HG03175 (cell line): Measurements from ENCODE around the gene TEAD3.

Experiments used
- ATAC-seq: cut with Tn5 transposase; IDR thresholded peaks from one replicate; pipeline ENCODE4 v1.9.1; 2021; ENCODE audit warnings: mild to moderate bottlenecking, moderate library complexity; ENCODE audit not compliant: unreplicated experiment

Gene TEAD3

DNA sequence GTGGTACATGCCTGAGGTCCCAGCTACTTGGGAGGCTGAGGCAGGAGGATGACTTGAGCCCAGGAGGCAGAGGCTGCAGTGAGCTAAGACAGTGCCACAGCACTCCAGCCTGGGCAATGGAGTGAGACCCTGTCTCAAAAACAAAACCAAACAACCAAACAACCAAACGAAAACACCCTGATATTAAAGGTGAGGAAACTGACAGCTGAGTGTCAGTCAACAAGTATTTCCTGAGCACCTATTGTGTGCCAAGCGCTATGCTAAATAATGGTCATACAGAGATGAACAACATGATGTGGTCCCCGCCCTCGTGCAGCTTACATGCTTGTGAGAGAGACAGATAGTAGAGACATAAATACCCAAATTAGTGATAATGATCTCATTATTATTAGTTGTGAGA is 17.7 kb upstream of the TEAD3 start:
- ATAC-seq: no peak

DNA sequence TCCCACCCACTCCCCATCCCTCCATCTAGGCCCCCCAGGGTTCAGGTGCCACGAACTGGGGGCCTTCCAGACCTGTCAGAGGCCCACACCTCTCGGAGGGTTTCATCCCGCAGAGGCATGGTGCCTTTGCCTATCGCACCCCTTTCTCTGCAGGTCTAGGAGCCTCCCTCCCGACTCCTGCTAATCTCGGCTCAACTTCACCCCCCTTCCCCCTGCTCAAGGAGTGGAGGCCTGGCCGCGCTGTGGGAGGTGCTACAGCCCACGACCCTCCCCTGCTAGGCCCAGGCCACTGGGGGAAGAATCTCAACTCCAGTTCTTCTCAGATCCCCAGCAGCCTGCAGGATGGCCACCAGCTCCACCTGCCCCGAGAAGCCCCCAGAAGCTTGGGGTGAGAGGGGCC is 15.9 kb upstream of the TEAD3 start, which contains the start of gene TULP1:
Gene TULP1 (minus strand): TSS at position 157 of the 400 bp plus-strand sequence. CDS start 38 bp downstream, at position 119.
- no peak for ATAC-seq

GRCh38 chr6:35512006-35512405 is 15.1 kb upstream of the TEAD3 start:
- no peak for ATAC-seq

DNA sequence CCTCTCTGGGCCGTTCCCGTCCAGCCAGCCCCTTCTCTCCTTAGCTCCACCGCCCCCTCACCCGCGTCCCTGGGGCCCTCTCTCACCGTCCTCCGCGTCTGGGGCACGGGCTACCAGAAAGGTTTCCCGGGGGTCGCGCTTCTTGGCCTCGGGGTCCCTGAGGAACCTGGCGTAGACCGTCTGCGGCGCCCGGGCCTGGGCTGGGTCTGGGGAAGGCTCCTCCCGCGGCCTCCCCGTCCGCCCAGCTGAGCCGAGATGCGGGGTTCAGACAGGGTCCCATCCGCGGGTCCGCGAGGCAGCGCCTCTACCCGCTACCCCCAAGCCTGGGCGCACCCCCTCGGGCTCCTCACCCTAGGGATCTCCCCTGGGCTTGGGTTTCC is 14.7 kb upstream of the TEAD3 start:
- ATAC-seq: no peak

- ATAC-seq: no peak
Measured at GRCh38 chr6:35510916-35511561, 14.2 kb upstream of the TEAD3 start.

GRCh38 chr6:35508542-35508941 is 11.7 kb upstream of the TEAD3 start:
- no peak for ATAC-seq

DNA sequence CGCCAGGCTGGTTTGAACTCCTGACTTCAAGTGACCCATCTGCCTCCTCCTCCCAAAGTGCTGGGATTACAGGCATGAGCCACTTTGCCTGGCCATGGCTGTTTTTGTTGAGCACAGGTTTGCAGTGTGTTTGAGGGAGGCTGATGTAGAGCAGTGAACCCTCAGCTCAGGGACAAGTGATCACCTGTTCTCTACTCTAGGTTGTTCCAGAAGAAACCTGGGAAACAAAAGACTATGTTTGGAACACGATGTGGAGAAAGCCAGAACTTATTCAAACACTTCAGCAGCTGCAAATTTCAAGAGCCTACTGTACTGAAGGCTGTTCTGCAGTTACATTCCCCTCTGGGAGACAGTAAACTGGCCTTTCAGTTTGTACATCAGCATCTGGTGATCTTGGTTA is 11.1 kb upstream of the TEAD3 start:
- ATAC-seq: no peak

GRCh38 chr6:35507221-35507620 is 10.3 kb upstream of the TEAD3 start:
- ATAC-seq: no peak

DNA sequence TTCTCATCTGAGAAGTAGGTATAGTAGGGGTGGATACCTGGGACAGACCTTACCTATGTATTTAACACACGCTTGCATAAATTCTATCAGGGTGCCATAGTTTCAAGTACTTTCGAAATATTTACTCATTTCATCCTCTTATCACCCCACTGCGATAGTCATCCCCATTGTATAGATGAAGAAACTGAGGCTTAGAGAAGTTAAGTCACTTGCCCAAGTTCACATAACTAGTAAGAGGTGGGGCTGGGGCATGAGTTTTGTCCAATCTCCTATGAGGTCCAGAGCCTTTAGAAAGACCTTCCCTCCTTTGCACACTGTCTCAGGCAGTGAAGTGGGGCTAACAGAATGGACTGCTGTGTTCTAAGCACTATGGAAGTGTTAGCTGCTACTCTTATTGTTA is 9.7 kb upstream of the TEAD3 start:
- no peak for ATAC-seq

DNA sequence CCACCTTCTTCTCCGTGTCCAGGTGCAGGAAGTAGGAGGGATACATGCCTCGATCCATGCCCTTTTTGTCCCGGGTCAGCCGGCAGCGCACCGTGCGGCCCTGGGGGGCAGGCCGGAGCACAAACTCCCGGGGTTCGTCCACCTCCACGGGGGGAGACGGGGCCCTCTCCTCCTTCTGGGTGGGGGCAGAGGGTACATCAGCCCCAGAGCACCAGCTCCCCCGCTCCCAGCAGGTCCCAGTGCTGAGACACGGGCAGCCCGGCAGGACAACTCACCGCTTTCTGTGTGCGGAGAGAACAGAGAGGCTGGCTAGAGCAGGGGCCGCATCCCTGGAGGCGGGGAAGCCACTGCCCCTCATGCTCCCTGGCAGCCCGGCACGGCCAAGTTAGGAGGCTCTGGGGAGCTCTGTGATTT is 9.1 kb upstream of the TEAD3 start:
- no peak for ATAC-seq

DNA sequence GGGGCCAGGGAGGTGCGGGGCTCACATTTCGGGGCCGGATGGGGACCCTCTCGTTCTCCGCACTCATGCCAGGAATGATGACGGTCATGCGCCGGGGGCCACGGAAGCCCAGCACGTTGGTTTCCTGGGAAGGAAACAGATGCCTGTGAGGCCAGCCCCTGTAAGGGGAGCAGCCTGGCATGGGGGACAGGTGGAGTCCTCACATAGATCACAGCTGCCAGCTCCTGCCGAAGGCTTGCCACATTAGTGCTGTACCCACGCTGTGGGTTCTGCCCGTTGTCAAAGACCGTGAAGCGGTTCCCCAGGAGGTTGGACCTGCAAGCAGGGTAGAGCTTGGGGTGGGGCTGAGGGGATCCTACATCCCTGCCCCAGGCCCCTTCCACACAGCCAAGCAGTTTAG is 6.7 kb upstream of the TEAD3 start:
- no peak for ATAC-seq

GRCh38 chr6:35501784-35502183 is 4.9 kb upstream of the TEAD3 start:
- ATAC-seq: no peak

DNA sequence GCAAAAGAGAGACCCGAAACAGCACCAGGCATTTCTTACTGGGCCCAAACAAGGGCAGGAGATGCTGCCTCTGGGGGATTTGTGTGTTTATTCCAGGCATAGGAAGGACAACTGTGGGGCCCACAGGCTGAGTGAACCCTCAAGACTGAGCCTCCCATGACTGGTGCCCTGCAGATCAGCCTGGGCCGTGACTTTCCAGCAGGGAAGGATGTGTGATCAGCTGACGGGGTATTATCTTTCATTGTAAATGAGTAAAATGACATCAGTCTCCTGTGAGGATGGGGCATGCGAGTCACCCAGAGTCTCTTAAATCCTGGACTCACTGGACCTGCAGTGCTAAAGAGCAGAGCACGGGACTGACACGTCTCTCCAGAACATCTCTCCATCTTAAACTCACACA is 3.9 kb upstream of the TEAD3 start:
- ATAC-seq: no peak

DNA sequence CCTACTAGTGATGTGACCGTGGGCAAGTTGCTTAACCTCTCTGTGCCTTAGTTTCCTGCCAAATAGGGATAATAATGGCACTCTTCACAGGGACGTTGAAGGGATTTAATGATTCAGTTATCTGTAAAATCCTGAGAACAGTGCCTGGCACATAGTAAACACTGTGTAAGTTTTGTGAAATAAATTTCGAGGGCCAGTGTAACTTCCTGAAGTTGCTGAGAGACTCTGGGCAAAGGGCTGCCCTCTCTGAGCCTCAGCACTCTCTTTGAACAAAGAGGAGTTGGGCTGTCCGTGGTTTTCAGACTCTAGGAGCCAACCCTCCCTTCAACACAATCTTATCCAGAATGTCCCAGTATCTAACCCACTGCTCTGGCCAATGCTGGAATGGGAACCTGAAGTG is 2.5 kb upstream of the TEAD3 start:
- ATAC-seq: no peak

DNA sequence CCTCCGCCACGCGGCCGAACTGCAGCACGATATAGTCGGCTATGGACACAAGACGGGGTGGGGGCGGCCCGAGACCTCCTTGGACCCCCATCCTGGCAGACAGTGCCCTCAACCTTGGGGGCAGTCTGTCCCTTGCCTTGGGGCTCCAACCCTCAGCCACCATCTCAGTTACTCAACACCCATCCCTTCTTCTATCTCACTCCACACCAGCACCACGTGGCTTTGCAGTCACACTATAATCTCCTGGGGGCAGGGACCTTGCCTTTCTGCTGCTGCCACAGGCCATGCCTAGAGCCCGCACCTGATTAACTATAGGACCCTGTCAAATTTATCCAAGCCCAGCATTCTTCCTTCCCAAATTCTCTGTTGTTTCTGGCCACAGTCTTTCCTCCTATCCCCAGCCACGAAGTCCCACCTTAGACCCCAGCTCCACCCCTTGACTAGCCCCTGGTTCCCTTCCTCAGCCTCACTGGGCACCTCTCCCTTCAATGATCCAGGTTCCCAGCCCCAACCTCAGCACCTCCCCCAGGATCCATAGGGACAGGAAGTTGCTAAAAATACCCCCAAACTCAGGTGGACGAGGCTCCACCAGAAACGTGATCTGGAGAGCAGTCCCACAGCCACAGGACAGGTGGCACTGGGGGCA is 1.7 kb upstream of the TEAD3 start:
- no peak for ATAC-seq

- ATAC-seq: no peak
Measured at GRCh38 chr6:35497571-35498421, 917 bp upstream of the TEAD3 start.

GRCh38 chr6:35496036-35496840 is 641 bp downstream of the TEAD3 start:
- ATAC-seq: no peak

DNA sequence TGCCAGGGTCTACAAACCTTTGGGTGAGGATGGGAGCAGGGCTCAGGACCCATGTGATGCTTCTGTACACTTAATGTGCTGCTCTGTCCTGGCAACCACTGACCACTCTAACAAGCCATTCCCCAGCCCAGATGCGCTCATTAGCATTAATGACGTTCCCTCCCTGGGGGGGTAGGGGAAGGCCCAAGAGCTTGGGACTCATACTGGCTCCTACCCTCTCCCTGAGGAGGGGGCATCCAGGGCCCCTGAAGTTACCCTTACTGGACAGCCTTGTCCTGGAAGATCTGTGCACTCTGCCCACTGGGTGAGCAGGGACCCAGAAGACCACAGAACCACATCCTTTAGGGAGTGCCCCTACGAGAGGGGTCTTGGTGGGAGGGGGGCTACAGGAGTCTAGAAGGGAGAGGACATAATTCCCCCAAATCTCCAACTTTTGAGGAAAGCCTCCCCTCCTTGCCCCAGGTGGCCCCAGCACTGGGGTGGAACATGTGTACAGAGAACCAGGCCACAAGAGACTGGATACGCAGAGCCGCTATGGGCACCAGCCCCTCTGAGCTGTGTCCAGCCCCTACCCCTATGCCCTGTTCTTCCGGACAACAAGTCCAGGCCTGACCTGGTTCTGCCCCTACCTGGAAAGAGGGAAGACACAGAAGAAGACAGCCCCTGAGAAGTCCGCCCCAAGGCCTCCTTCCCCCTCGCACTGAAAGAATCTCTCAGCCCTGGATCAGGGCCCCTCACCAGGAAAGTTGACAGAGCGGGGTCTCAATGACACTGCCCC is 1.4 kb downstream of the TEAD3 start:
- no peak for ATAC-seq

- no peak for ATAC-seq
Measured at GRCh38 chr6:35494161-35494563, 2.7 kb downstream of the TEAD3 start.

DNA sequence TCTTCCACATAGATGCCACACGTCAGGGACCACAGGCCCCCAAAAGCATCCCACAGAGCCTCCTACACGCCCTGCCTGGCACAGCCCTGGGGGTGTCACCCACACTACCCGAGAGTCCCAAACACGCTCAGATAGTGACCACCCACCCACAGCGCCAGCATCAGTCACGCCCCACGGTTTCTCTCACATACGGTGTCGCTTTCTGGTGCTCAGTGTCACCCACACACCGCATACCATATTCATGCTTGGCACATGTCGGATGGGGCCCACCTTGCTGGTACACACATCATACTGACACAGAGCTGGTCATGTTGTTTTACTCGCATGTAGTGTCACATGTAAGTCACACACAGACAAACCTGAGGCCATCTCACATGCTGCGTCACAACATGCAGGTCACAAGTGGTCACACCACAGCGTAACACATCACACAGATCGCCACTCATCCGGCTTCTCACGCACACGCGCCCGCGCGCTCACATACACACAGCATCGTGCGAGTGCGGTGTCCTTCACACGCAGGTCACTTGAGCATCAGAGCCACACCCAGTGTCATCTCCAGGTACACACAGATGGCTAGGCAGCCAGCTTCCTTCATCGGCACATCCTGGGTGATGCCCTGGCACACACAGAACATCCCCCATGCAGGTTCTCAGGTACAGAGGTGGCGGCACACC is 3.4 kb downstream of the TEAD3 start:
- no peak for ATAC-seq
